ENCODE measurements around the gene IRAK1. TPM values are rescaled to one million over a fixed set of nuclear protein-coding genes. Genes with fewer than 3 reads are reported as not detected.

IRAK1 gene
- total RNA-seq, 2 donors from 2014 or later, result 51.6 to 105 TPM

GRCh38 chrX:154048398-154048797 is 28.7 kb upstream of the IRAK1 start:
- no peak for DNase-seq
- no peaks in the 10 kb centered on the region for H3K27me3 ChIP-seq
- no peak overlapping the region for H3K4me3 ChIP-seq
- no peak for ATAC-seq
- no peaks in the 10 kb centered on the region for H3K9me3 ChIP-seq
- H3K27ac ChIP-seq, result no peak overlapping the region
- peaks cover 46% of the 10 kb centered on the region for H3K4me1 ChIP-seq
- intact Hi-C loops (cut with DNase I), result no loop called here
- no peaks in the 10 kb centered on the region for H3K36me3 ChIP-seq (replicated peaks in 1 of 2; ENCODE audit: insufficient read depth in 1 of 2, low read depth in 2 of 2)
- TF ChIP-seq POLR2A (IDR thresholded peaks at IDR 0.05) (no peak), CTCF (IDR thresholded peaks at IDR 0.05) (no peak)
- 89 to 90% methylated on average over 5 to 6 of the region's 11 CpGs for WGBS, 2 donors

GRCh38 chrX:154046940-154047610 is 27.4 kb upstream of the IRAK1 start:
- ATAC-seq (no peak), DNase-seq (no peak)
- Histone ChIP-seq H3K4me3 (no peak overlapping the region), H3K36me3 (replicated peaks in 1 of 2; ENCODE audit: insufficient read depth in 1 of 2, low read depth in 2 of 2) (no peaks in the 10 kb centered on the region), H3K27me3 (no peaks in the 10 kb centered on the region), H3K4me1 (peaks cover 46% of the 10 kb centered on the region), H3K27ac (peak overlapping the region in 2 of 4 donors; percentile 13 to 41), H3K9me3 (no peaks in the 10 kb centered on the region)
- intact Hi-C loops (cut with DNase I), result no loop called here
- TF ChIP-seq CTCF (IDR thresholded peaks at IDR 0.05), result no peak
- TF ChIP-seq POLR2A (IDR thresholded peaks at IDR 0.05), result no peak
- 40 to 43% methylated on average over 4 of the region's 4 CpGs for WGBS, 2 donors

- intact Hi-C loops (cut with DNase I), result no loop called here
- Histone ChIP-seq H3K9me3 (no peaks in the 10 kb centered on the region), H3K27ac (peak overlapping the region in 2 of 4 donors; percentile 36 to 41), H3K4me3 (no peak overlapping the region), H3K36me3 (replicated peaks in 1 of 2; ENCODE audit: insufficient read depth in 1 of 2, low read depth in 2 of 2) (no peaks in the 10 kb centered on the region), H3K4me1 (peaks cover 41% of the 10 kb centered on the region), H3K27me3 (no peaks in the 10 kb centered on the region)
- no peak for TF ChIP-seq POLR2A (IDR thresholded peaks at IDR 0.05)
- peak in 1 of 7 experiments; percentile 7 for TF ChIP-seq CTCF (IDR thresholded peaks at IDR 0.05)
- ATAC-seq (peak; percentile 35), DNase-seq (peak in 3 of 4 donors; percentile 31 to 39 (median 38))
- 20 to 24% methylated on average over 7 to 10 of the region's 10 CpGs for whole genome bisulfite sequencing, 2 donors
Observed at GRCh38 chrX:154046031-154046781, 26.5 kb upstream of the IRAK1 start.

GRCh38 chrX:154044091-154044490 is 24.4 kb upstream of the IRAK1 start:
- Histone ChIP-seq H3K4me3 (no peak overlapping the region), H3K4me1 (peaks cover 28% of the 10 kb centered on the region), H3K36me3 (replicated peaks in 1 of 2; ENCODE audit: insufficient read depth in 1 of 2, low read depth in 2 of 2) (no peaks in the 10 kb centered on the region), H3K9me3 (no peaks in the 10 kb centered on the region), H3K27me3 (no peaks in the 10 kb centered on the region), H3K27ac (no peak overlapping the region)
- no peak for ATAC-seq
- no peak for DNase-seq
- 87 to 90% methylated on average over 5 to 6 of the region's 6 CpGs for whole genome bisulfite sequencing, 2 donors
- intact Hi-C loops (cut with DNase I), result no loop called here
- no peak for TF ChIP-seq POLR2A (IDR thresholded peaks at IDR 0.05)
- TF ChIP-seq CTCF (IDR thresholded peaks at IDR 0.05), result no peak

Measured in body of pancreas (tissue), 4 donors.